CD4-positive, alpha-beta memory T cell (primary cell): ENCODE data around the gene IL1RN. TPM values are rescaled to one million over a fixed set of nuclear protein-coding genes. Genes with fewer than 3 reads are reported as not detected.
A peak's percentile ranks its signal among the peaks of the same experiment; 100 is the strongest.

Experiments used
- CTCF ChIA-PET: fragments of 350-600 bp; sonication (Branson Sonifier 250); formaldehyde crosslinking; loops from one replicate; lab custom pipeline; 2021; ENCODE audit warnings: inconsistent platforms; ENCODE audit not compliant: partially characterized antibody; lab: Charles Lee
- POLR2A ChIA-PET: fragments of 350-600 bp; sonication (Branson Sonifier 250); formaldehyde crosslinking; loops from one replicate; lab custom pipeline; 2021; ENCODE audit not compliant: partially characterized antibody; lab: Charles Lee
- DNase-seq, 5 donors: peaks; one replicate each; pipeline versions ENCODE4 v3.0.0 to v3.0.0-alpha.2; 2020 to 2022; ENCODE audit warnings: mixed read lengths in 1 of 5
- H3K27ac ChIP-seq: one replicate; pipeline ENCODE4 v1.7.0; 2013; ENCODE audit warnings: low read depth, low read length
- H3K27me3 ChIP-seq: 2 replicates; pipeline ENCODE4 v1.7.0; 2013; ENCODE audit warnings: mild to moderate bottlenecking, low read length, moderate library complexity; ENCODE audit not compliant: insufficient read depth
- H3K36me3 ChIP-seq: 2 replicates; pipeline ENCODE4 v1.7.0; 2013; ENCODE audit warnings: mild to moderate bottlenecking, low read length, moderate library complexity; ENCODE audit not compliant: insufficient read depth
- H3K4me1 ChIP-seq: 2 replicates; pipeline ENCODE4 v1.7.0; 2013; ENCODE audit warnings: mild to moderate bottlenecking, low read length, moderate library complexity; ENCODE audit not compliant: insufficient read depth
- H3K4me3 ChIP-seq, 2 donors: one replicate each; pipeline ENCODE4 v1.7.0; 2013; ENCODE audit warnings: low read length in 2 of 2, mild to moderate bottlenecking in 1 of 2
- H3K9me3 ChIP-seq, 2 donors: one replicate each; pipeline ENCODE4 v1.7.0; 2013; ENCODE audit warnings: low read length in 2 of 2, control low read depth in 1 of 2; ENCODE audit not compliant: control insufficient read depth in 1 of 2
- H3K27ac Mint-ChIP-seq, 7 donors: one replicate each; pipeline ENCODE4 v1.8.0; 2020 to 2021; ENCODE audit warnings: mixed read lengths in 7 of 7, mild to moderate bottlenecking in 6 of 7, inconsistent platforms in 3 of 7, moderate library complexity in 3 of 7
- H3K27me3 Mint-ChIP-seq, 2 donors: one replicate each; pipeline ENCODE4 v1.8.0; 2020 to 2021; ENCODE audit warnings: mixed read lengths in 2 of 2
- H3K36me3 Mint-ChIP-seq, 2 donors: one replicate each; pipeline ENCODE4 v1.8.0; 2020 to 2021; ENCODE audit warnings: mixed read lengths in 2 of 2, inconsistent platforms in 1 of 2, mild to moderate bottlenecking in 1 of 2
- H3K4me1 Mint-ChIP-seq, 4 donors: one replicate each; pipeline ENCODE4 v1.8.0; 2020 to 2021; ENCODE audit warnings: mixed read lengths in 4 of 4, mild to moderate bottlenecking in 1 of 4
- H3K4me3 Mint-ChIP-seq, 8 donors: one replicate each; pipeline ENCODE4 v1.8.0; 2020 to 2021; ENCODE audit warnings: mixed read lengths in 8 of 8, mild to moderate bottlenecking in 7 of 8, moderate library complexity in 6 of 8, inconsistent platforms in 3 of 8
- H3K9me3 Mint-ChIP-seq, 8 donors: one replicate each; pipeline ENCODE4 v1.8.0; 2020 to 2021; ENCODE audit warnings: mixed read lengths in 8 of 8, mild to moderate bottlenecking in 5 of 8, inconsistent platforms in 3 of 8, moderate library complexity in 1 of 8
- intact Hi-C: fragments of 100-400 bp; cut with micrococcal nuclease; formaldehyde crosslinking; loops from one replicate; pipeline ENCODE4 v1.15.1; 2023
- polyA plus RNA-seq, 2 donors: library from polyadenylated mRNA; unstranded; fragments of 300-500 nt; fragmentation: Illumina TruSeq; gene quantifications; one replicate each; pipeline ENCODE4 v1.2.3, GENCODE V29; 2021
- total RNA-seq, 2 experiments: library from RNA; stranded (reverse); gene quantifications; one replicate each; pipeline ENCODE4 v1.2.3, GENCODE V29; 2021

Gene IL1RN
- total and polyA plus RNA-seq, 4 experiments from 2014 or later, result 2.4 TPM; not detected in 2

DNA sequence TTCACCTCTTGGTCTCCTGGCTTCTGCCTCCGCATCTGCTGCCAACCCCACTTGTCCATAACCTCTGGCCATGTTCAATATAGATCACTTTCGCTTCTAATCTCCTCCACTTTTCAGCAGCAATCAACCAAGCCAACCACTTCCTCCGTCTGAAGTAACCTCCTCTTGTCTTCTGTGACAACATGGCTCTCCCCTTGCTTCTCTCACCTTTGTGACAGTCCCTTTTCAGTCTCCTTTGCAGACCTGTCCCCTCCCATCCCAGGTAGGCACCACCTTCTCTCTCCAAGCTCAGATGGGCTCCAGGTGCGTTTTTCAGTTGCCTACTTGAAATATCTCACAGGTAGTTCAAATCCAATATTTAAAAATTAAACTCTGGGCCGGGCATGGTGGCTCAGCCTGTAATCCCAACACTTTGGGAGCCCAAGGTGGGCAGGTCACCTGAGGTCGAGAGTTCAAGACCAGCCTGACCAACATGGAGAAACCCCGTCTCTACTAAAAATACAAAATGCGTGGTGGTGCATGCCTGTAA, 41.7 kb downstream of the IL1RN start:
- Mint-ChIP-seq H3K4me3 (peak overlapping the region; percentile 63 to 89 (median 74)), H3K27me3 (no peaks in the 10 kb centered on the region), H3K27ac (peak overlapping the region; percentile 87 to 98 (median 97)), H3K4me1 (peaks cover 55 to 82% (median 70%) of the 10 kb centered on the region in 4 donors), H3K9me3 (peaks cover 0 to 3% (median 0%) of the 10 kb centered on the region in 8 donors), H3K36me3 (peaks cover 0 to 2% of the 10 kb centered on the region in 2 donors)
- Histone ChIP-seq H3K9me3 (no peaks in the 10 kb centered on the region), H3K27ac (peak overlapping the region; percentile 56), H3K4me3 (peak overlapping the region in 1 of 2 donors; percentile 34), H3K27me3 (no peaks in the 10 kb centered on the region), H3K4me1 (peaks cover 72% of the 10 kb centered on the region), H3K36me3 (no peaks in the 10 kb centered on the region)
- intact Hi-C loops, result loop anchor here (1.0 kb wide), 1 partner anchor 12 kb away; no protein-coding TSS in a partner anchor
- ChIA-PET POLR2A (interaction anchor here (1.0 to 12.8 kb wide), 4 partner anchors 11 to 35 kb away, joined by 3 to 209 read pairs (median 6); no protein-coding TSS in a partner anchor), CTCF (interaction anchor here (0.6 to 15.5 kb wide), 4 partner anchors 11 to 32 kb away, joined by 3 to 236 read pairs (median 43); no protein-coding TSS in a partner anchor)
- peak; percentile 57 to 70 (median 62) for DNase-seq

DNA sequence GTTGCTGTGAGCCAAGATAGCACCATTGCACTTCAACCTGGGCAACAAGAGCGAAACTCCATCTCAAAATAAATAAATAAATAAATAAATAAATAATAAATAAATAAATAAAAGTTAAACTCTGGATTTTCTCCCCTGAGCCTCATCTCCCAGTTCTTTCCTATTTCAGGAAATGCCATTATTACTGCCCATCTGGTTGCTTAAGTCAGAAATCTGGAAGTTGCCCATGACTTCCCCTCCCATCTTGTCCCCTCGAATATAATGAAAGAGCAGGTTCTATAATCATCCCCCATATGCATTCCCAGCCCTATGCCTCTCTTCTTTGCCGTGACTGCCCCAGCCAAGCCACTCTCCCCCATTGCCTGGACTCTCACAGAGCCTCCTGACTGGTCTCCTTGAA, 42.2 kb downstream of the IL1RN start:
- Mint-ChIP-seq H3K36me3 (peaks cover 0 to 6% of the 10 kb centered on the region in 2 donors), H3K27ac (peak overlapping the region; percentile 56 to 97 (median 83))

DNA sequence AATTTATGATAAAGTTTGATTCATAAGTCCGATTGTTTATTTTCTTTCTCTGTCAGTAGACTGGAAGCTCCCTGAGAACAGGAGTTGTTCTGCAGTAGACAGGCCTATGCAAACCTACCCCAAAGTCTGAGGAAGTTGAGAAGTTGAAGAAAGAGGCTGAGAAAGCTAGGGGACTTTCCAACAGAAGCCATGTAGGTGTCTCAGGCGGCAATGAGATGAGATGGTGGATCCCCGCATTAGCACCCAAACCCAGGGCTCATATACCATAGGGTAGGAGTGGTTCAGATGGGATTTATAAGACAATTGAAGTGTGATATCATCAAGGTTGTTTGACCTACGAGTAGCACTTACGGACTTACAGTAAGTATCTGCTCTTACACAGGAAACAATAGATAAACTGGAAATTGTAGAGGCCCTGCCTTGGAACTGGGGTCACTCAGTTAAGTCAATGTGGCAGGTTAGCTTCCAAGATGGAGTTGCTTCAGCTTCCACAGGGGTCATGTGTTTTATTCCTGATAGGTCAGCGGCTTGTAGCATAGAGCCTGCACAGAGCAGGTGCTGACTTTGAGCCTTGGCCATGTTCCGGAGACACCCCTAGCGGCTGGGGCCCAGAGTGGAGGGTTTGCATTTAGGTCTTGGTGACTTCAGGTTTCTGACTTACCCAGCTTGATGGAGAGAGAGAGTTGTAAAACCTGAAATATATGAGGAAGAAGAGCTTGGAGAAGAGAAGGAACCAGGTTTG, 44.1 kb downstream of the IL1RN start:
- no peak for DNase-seq
- Mint-ChIP-seq H3K36me3 (peaks cover 7 to 16% of the 10 kb centered on the region in 2 donors), H3K4me1 (peaks cover 56 to 88% (median 70%) of the 10 kb centered on the region in 4 donors), H3K27me3 (peaks cover 2% of the 10 kb centered on the region in 2 donors), H3K27ac (peak overlapping the region; percentile 78 to 100 (median 84)), H3K9me3 (peaks cover 0 to 9% (median 0%) of the 10 kb centered on the region in 8 donors), H3K4me3 (peak overlapping the region in 6 of 8 donors; percentile 23 to 72 (median 54))
- Histone ChIP-seq H3K27me3 (no peaks in the 10 kb centered on the region), H3K4me1 (peaks cover 80% of the 10 kb centered on the region), H3K4me3 (no peak overlapping the region), H3K36me3 (no peaks in the 10 kb centered on the region), H3K9me3 (no peaks in the 10 kb centered on the region), H3K27ac (no peak overlapping the region)
- ChIA-PET POLR2A (interaction anchor here (2.3 to 12.8 kb wide), 6 partner anchors 7 to 64 kb away, joined by 8 to 209 read pairs (median 66); no protein-coding TSS in a partner anchor), CTCF (interaction anchor here (0.8 to 15.5 kb wide), 8 partner anchors 9 to 91 kb away, joined by 3 to 236 read pairs (median 3); no protein-coding TSS in a partner anchor)
- intact Hi-C loops, result no loop called here

More for the DNA sequence above, 42.2 kb downstream of the IL1RN start:
- peaks cover 0 to 3% (median 0%) of the 10 kb centered on the region in 8 donors for H3K9me3 Mint-ChIP-seq
- intact Hi-C loops, result loop anchor here (1.0 kb wide), 1 partner anchor 12 kb away; no protein-coding TSS in a partner anchor
- H3K36me3 ChIP-seq, result no peaks in the 10 kb centered on the region
- no peaks in the 10 kb centered on the region for H3K27me3 Mint-ChIP-seq
- H3K4me3 Mint-ChIP-seq, result peak overlapping the region in 6 of 8 donors; percentile 9 to 78 (median 48)
- H3K4me1 Mint-ChIP-seq, result peaks cover 52 to 81% (median 67%) of the 10 kb centered on the region in 4 donors
- no peaks in the 10 kb centered on the region for H3K27me3 ChIP-seq
- H3K4me1 ChIP-seq, result peaks cover 72% of the 10 kb centered on the region
- ChIA-PET CTCF (interaction anchor here (8.1 to 15.5 kb wide), 2 partner anchors 30 to 32 kb away, joined by 82 to 236 read pairs; no protein-coding TSS in a partner anchor), POLR2A (interaction anchor here (12.8 kb wide), 1 partner anchor 12 kb away, joined by 209 read pairs; no protein-coding TSS in a partner anchor)
- H3K9me3 ChIP-seq, result no peaks in the 10 kb centered on the region
- H3K27ac ChIP-seq, result no peak overlapping the region
- no peak overlapping the region for H3K4me3 ChIP-seq
- DNase-seq, result no peak

DNA sequence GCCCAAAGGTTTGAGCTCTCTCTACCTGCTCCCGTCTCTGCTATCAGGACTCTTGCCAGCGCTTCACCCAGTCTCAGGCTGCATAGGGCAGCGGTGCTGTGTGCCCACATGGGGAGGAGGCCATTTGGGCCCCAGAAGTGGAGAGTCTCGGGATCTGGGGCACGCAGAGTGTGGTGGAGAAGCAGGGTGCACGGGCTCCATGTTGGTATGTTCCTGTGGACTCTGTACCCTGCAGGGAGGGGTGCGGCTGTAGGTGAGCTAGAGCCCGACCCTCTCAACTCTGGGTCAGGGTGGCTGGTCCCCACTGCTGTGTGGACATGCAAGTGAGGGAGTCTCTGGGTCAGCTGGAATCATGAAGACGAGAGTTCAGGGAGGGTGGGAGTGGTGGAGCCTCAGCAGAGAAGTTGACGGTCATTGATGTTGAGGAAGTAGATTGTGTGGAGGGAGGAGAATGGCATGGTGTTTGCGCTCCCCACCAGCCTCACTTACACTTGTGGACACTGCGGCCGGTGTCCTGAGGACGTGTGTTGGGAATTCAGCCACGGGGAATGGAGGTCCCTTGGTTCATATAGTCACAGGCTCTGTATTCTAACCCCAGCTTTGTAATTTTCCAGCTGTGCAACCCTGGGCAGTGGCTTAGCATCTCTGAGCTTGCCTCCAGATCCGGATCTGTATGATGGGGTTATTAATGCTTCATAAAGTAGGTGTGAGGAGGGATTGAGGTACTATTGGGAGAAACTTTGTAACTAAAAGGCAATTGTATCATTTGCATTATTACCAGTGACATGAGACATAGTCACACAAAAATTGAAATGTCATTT, 45.5 kb downstream of the IL1RN start:
- Histone ChIP-seq H3K27me3 (no peaks in the 10 kb centered on the region), H3K27ac (peak overlapping the region; percentile 85), H3K9me3 (no peaks in the 10 kb centered on the region), H3K4me3 (peak overlapping the region in 1 of 2 donors; percentile 81), H3K36me3 (no peaks in the 10 kb centered on the region), H3K4me1 (peaks cover 80% of the 10 kb centered on the region)
- H3K27ac Mint-ChIP-seq, result peak overlapping the region; percentile 92 to 100 (median 96)
- H3K27me3 Mint-ChIP-seq, result peaks cover 2% of the 10 kb centered on the region in 2 donors
- H3K36me3 Mint-ChIP-seq, result peaks cover 16 to 24% of the 10 kb centered on the region in 2 donors
- intact Hi-C loops, result loop anchor here (1.0 kb wide), 2 partner anchors 16 to 26 kb away; no protein-coding TSS in a partner anchor
- ChIA-PET POLR2A (interaction anchor here (2.0 to 12.8 kb wide), 9 partner anchors 8 to 989 kb away, joined by 5 to 209 read pairs (median 47); no protein-coding TSS in a partner anchor), CTCF (interaction anchor here (1.6 to 15.5 kb wide), 7 partner anchors 9 to 76 kb away, joined by 6 to 236 read pairs (median 25); no protein-coding TSS in a partner anchor)
- peak overlapping the region; percentile 88 to 99 (median 94) for H3K4me3 Mint-ChIP-seq
- peaks cover 57 to 89% (median 71%) of the 10 kb centered on the region in 4 donors for H3K4me1 Mint-ChIP-seq
- DNase-seq, result no peak
- H3K9me3 Mint-ChIP-seq, result peaks cover 0 to 9% (median 0%) of the 10 kb centered on the region in 8 donors

DNA sequence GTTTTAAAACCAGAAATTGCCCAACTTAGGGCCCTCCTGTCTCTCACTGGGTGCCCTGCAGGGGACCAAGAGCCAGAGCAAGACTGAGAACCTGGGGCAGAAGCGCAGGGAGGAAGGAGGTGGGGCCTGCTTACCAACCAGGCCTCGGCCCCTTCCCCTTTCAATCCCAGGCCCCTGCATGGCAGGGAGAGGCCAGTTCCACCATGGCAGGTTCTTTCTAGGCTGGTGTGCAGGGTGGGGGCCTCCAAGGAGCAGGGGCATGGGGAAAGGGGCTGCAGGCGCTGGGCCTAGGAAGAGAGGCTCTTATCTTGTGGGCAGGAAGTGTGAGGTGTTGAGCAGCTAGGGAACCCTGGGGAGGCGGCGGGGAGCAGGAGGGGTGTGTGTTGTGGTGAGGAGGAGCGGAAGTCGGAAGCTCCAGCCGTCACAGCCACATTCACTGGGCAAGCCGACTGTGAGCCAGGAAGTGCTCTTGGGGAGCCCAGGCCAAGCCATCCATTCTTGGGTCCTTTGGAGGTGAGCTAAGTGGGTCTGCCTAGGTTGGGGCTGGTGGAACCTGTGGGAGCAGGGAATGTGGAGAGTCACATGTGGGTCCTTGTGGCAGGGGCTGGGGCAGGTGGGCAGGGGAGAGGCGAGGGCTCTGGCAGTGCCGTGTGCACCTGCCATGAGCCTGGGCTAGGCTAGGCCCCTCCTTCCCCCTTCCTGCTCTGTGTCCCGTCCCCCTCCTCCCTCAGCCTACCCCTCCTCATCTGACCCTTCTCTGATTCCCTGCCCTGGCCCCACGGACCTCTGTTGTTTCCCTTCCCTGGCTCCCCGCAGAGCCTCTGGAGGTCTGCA, 46.4 kb downstream of the IL1RN start, which contains the start of gene PSD4:
Gene PSD4, plus strand, starts transcription at position 430 of the 834 bp plus-strand sequence. CDS start 8,486 bp downstream, outside the sequence.
- H3K27me3 Mint-ChIP-seq, result peaks cover 2% of the 10 kb centered on the region in 2 donors
- Histone ChIP-seq H3K9me3 (no peaks in the 10 kb centered on the region), H3K36me3 (no peaks in the 10 kb centered on the region), H3K4me1 (peaks cover 80% of the 10 kb centered on the region), H3K4me3 (peak within 1 kb of the TSS; percentile 81 to 82), H3K27me3 (no peaks in the 10 kb centered on the region), H3K27ac (peak within 1 kb of the TSS; percentile 85)
- H3K4me1 Mint-ChIP-seq, result peaks cover 56 to 89% (median 71%) of the 10 kb centered on the region in 4 donors
- peak within 1 kb of the TSS; percentile 92 to 100 (median 96) for H3K27ac Mint-ChIP-seq
- H3K36me3 Mint-ChIP-seq, result peaks cover 20 to 28% of the 10 kb centered on the region in 2 donors
- ChIA-PET CTCF (interaction anchor here (0.9 to 15.5 kb wide), 9 partner anchors 9 to 75 kb away, joined by 3 to 236 read pairs (median 10); no protein-coding TSS in a partner anchor), POLR2A (interaction anchor here (1.1 to 12.8 kb wide), 13 partner anchors 9 to 990 kb away, joined by 3 to 209 read pairs (median 10); no protein-coding TSS in a partner anchor)
- H3K4me3 Mint-ChIP-seq, result peak within 1 kb of the TSS; percentile 88 to 99 (median 94)
- peak; percentile 89 to 94 (median 91) for DNase-seq
- H3K9me3 Mint-ChIP-seq, result peaks cover 0 to 9% (median 0%) of the 10 kb centered on the region in 8 donors
- intact Hi-C loops, result loop anchor here (1.0 kb wide), 2 partner anchors 16 to 26 kb away; no protein-coding TSS in a partner anchor
